GM20431 (cell line): ENCODE results near the gene CAPZA2.

ENCODE experiments used
- in situ Hi-C: fragments of 300-500 bp; cut with MseI, MboI; formaldehyde crosslinking; loops from one replicate; pipeline ENCODE4 v1.15.0; 2020; ENCODE audit warnings: low sequenced_read_pairs; ENCODE audit not compliant: unreplicated experiment

CAPZA2 gene

DNA sequence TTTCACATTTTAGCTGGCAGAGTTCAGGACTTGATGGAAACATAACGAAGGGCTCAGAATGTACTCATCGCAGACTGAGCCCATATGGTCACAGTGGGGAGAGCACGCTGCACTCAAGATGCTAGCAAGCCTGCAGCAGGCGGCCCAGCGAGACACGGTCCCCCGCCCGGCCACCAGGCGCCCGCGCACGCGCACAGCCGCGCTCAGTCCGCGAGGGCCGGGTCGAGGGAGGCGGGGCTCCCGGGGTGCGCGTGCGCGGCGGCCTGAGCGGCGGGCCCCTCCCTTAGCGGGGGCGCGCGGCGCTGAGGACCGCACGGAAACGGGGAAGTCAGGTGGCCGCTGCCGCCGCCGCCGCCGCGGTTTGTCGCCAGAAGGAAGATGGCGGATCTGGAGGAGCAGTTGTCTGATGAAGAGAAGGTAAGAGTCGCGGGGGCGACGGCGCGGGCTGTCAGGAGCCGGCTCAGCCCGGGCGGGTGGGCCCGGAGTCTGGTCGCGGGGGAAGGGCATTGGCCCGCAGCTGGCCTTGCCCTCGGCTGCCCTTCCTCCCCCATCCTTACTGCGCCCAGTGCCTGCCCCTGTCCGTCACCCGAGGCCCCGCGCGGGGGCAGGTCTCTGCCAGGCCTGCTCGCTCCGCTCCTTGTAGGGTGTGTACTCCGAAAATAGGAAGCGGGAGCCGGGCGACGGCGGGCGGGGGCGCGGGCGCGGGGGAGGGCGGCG lies at the start of gene CAPZA2:
TSS of gene CAPZA2 (plus strand) at position 354 of the 717 bp plus-strand sequence. CDS start at position 379, 25 bp downstream.
- in situ Hi-C loops: no loop called here

DNA sequence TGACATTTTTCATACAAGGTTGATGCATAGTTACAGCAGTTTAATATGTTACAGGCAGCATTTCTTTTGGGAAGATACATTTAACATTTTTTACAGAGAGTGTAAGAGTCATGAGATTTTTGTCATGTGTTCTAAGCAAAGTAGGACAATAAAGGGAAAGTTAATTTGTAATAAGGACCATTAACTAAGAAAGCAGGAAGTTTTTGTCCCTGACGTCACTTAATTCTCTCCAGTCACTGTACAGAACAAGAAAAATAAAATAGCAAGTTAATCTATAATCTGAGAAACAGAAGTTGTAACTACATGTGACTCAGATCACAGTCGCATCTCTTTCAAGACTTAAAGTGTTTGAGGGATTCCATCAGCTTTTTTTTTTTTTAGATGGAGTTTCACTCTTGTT lies 49.5 kb upstream of the CAPZA2 start:
- in situ Hi-C loops: loop anchor here (10.0 to 25.0 kb wide), 2 partner anchors 218 to 551 kb away; no protein-coding TSS in a partner anchor

DNA sequence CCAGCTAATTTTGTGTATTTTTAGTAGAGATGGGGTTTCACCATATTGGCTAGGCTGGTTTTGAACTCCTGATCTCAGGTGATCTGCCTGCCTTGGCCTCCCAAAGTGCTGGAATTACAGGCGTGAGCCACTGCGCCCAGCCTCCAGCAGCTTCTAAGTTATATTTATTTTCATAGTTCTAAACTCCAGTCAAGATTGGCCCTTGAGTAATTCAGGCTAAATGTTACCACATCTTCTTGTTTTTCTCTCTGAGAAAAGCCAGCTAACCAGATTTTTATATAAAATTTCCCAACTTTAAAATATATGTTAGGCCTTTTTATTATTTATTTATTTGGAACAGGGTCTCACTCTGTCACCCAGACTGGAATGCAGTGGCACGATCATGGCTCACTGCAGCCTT lies 49.0 kb upstream of the CAPZA2 start:
- in situ Hi-C loops: loop anchor here (10.0 to 25.0 kb wide), 2 partner anchors 219 to 551 kb away; no protein-coding TSS in a partner anchor

DNA sequence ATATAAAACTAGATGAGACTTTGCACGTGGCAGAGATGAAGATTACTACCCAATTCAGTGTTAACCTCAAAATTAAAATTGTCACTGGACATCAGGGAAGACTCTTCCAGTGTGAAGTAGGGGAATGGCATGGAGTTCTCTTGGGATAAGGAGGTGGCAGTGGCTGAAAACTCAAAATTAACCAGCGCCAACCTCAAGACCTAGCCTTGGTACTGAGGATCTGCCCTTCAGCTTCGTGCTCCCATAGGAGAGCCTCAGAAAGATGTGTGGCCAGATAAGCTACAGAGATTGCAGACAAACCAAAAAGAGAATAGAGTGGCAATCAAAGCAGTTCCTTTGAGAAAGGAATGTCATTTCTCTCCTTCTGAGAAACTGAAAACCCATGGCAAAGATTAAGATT lies 47.3 kb upstream of the CAPZA2 start:
- in situ Hi-C loops: loop anchor here (10.0 to 25.0 kb wide), 2 partner anchors 220 to 553 kb away; no protein-coding TSS in a partner anchor

DNA sequence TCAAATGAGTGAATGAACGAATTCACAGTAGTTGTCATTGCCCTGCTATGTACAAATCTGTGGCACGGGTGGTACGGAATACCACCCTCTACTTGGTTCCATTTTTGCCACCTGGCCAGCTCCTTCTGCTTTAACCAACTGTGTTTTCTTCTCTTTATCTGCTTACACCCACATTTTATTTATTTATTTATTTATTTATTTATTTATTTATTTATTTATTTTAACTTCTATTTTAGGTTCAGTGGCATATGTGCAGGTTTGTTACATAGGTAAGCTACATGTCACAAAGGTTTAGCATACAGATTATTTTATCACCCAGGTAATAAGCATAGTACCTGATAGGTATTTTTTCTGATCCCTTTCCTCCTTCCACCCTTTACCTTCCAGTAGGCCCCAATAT lies 42.2 kb upstream of the CAPZA2 start:
- in situ Hi-C loops: loop anchor here (25.0 kb wide), 1 partner anchor 558 kb away; no protein-coding TSS in a partner anchor

DNA sequence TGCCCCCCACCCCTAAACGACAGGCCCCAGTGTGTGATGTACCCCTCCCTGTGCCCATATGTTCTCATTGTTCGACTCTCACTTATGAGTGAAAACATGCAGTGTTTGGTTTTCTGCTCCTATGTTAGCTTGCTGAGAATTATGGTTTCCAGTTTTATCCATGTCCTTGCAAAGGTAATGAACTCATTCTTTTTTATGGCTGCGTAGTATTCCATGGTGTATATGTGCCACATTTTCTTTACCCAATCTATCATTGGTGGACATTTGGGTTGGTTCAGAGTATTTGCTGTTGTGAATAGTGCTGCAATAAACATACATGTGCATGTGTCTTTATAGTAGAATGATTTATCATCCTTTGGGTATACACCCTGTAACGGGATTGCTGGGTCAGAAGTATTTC lies 40.7 kb upstream of the CAPZA2 start:
- in situ Hi-C loops: loop anchor here (25.0 kb wide), 1 partner anchor 559 kb away; no protein-coding TSS in a partner anchor

DNA sequence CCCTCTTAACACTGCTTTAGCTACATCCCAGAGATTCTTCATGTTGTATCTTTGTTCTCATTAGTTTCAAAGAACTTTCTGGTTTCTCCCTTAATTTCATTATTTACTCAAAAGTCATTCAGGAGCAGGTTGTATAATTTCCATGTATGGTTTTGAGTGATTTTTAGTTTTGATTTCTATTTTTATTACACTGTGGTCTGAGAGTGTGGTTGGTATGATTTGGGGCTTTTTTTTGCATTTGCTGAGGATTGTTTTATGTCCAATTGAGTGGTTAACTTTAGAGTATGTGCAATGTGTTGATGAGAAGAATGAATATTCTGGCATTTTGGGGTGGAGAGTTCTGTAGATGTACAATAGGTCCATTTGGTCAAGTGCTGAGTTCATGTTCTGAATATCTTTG lies 37.9 kb upstream of the CAPZA2 start:
- in situ Hi-C loops: loop anchor here (25.0 kb wide), 1 partner anchor 562 kb away; no protein-coding TSS in a partner anchor

DNA sequence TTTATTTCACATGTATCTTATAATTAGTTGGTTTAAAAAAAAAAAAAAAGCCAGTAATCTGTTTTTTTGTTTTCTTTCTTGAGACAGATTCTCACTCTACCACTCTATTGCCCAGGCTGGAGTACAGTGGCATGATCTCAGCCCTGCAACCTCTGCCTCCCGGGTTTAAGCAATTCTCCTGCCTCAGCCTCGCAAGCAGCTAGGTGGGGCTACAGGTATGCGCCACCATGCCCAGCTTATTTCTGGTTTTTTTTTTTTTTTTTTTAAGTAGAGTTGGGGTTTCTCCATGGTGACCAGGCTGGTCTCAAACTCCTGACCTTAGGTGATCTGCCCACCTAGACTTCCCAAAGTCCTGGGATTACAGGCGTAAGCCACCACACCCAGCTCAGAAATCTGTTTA lies 34.1 kb upstream of the CAPZA2 start:
- in situ Hi-C loops: no loop called here

DNA sequence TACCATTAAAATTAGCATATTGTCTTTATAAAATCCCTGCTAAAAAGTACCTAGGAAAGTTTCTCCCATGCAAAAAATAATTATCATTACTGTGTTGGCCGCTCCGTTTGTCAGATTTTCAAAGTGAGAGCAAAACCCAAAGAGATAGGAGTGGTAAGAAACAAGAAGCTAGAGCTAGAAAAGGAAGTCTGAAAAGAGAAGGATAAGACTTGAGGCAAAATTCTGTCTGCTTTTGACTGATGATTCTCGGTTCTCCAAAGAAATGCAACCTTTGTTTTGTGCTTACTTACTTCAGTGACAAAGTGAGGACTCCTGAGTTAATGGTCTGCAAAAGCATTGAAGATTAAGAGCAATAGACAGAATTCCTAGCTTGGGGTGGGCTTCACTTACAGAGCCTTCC lies 33.3 kb upstream of the CAPZA2 start:
- in situ Hi-C loops: no loop called here

DNA sequence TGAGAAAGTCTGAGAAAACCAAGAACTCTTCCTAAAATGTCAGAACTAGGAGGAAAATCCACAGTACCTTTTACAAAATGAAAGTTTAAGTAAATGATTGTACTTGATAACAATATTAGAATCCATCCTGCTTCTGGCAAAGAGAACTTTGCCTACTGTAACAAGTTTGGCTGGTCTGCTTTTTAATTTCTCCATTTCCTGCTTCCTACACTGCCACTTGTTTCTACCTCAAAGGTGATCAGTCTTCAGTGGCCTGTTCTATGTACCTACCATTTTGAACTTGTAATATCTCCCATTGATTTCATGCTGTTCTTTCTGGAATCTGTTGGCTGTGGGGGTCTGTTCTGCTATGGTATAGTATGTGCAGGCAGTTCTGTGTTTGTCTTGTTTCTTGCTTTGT lies 32.9 kb upstream of the CAPZA2 start:
- in situ Hi-C loops: no loop called here

DNA sequence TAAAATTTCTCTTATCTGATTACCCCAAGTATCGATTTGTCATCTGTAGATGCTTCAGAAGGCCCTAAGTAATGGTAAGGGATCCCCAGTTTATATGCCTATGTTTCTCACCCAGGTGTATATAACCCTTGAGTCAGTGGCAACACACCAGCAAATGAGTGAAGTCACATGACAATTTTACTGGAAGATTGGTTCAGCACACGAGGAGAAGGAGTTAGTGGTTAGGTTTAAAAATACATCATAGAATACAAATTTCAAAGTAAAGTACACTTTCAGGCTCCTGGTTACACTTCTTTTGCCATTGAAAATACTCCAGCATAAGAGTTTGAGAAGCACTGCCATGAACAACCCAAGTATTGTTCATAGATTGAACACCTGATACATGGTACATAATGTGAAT lies 29.7 kb upstream of the CAPZA2 start:
- in situ Hi-C loops: no loop called here

DNA sequence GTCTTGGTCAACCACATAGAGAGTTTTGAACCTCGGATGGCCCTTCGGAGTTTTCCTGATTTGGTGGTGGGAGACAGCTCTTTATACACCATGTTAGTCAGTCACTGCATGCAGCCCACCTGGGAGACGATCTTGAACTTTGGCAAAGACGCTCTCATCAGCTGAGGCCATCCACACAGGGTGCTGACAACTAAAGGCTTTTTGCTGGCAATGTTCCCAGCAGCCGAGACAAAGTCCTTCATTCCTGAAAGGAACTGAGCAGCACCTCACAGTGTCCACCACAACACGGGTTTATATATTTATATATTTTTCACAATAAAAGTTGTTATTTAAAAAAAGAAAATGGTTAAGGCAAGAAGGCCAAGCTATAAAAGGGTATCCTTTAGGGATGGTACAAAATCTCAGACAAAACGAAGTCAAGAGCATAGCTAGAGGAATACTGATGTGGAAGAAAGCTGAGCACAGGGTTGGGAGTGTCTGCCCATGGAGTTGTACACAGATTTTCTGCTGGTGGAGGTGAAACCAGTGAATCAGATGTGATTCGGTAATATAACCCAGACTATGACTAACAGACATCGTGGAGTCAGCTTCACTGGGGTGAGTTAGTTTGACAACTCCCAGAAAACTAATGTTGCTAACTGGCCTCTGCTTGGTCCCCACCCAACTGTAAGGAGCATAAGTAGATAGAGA lies 27.4 kb upstream of the CAPZA2 start:
- in situ Hi-C loops: no loop called here

DNA sequence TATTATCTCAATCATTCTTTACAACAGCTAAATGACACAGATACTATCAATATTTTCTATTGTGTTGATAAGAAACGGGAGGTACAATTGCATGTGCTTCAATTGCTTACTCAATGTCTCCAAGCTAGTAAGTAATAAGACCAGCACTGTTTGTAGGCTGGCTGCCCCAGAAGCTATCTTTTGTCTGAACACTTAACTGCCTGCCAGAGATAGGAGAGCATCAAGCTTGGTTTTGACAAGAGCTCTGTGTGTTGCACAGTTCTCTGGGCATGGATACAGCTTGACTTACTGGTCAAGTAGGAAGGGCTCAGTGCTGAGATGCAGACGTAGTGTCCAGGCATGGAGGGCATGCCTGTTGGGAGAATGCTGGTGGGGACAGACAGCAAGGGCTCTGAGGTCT lies 26.3 kb upstream of the CAPZA2 start:
- in situ Hi-C loops: no loop called here

DNA sequence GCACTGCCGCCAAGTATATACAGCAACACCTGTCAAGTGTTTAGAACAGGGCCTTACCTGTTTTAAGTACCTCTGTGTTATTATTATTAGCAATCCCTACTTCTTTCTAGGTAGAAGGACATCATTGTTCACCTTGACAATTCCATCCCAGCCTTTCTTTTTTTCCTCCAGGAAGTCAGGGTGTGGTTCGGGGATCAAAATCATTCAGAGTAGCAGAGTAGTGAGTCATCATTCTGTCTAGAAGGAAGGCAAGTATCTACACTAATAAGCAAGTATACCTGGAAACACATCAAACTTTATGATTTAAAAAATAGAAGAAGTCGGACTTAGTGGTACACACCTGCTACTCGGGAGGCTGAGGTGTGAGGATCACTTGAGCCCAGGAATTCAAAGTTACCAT lies 25.5 kb upstream of the CAPZA2 start:
- in situ Hi-C loops: no loop called here

DNA sequence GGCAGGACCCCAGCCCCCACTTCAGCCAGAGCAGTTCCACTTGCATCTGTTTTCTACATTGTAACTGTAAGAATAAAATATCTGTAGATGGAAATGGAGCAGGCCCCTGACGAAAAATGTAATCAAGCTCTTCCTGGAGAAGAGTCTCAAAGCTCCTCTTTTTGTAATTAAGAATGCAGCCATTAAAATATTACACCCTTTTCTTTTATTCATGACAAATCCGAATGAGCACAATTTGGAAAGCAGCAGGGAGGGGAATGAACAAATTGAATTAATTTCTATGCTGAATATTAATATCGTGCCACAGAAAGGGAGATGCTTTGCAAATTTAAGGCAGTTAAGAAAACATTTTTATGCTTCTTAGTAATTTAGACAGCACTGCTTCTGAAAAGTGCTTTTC lies 24.8 kb upstream of the CAPZA2 start:
- in situ Hi-C loops: no loop called here

DNA sequence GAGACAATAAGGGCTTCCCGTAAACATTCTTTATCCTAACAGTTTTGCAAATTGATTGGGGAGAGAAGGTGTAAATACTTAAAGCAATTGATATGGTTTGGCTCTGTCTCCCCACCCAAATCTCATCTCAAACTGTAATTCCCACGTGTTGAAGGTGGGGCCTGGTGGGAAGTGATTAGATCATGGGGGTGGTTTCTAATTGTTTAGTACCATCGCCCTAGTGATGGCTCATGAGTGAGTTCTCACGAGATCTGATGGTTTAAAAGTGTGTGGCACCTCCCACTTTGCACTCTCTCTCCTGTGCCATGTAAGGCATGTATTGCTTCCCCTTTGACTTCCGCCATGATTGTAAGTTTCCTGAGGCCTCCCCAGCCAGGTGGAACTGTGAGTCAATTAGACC lies 22.1 kb upstream of the CAPZA2 start:
- in situ Hi-C loops: no loop called here

DNA sequence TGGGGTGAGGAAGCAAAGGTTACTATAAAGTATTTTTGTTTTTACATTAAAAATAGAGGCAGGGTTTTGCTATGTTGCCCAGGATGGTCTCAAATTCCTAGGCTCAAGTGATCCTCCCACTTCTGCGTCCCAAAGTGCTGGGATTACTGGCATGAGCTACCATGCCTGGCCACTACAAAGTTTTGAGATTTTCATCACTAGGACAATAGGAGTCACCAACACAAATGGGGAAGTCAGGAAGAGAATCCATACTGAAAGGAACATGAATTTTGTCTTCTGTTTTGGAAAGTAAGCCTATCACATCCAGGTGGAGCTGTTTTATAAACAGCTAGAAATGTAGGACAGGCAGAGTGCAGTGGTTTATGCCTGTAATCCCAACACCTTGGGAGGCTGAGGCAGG lies 20.0 kb upstream of the CAPZA2 start:
- in situ Hi-C loops: no loop called here

DNA sequence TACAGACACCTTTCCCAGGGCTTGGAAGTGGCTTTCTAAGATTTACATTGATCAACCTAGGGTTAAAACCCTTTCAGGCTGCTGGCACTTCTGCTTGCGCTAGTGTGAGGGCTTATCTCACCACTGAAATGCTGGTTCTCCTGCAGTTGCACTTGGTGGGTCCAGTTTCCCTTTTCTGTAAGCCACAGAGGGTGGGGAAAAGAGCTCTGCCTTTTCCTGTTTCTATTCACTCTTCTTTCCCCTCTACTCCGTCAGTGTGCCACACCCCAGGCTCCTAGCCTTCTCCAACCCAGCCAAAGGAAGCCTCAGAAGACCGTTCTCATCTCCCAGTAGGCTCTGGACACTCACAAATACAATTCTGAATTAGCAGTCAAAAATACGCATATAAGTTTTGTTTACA lies 19.0 kb upstream of the CAPZA2 start:
- in situ Hi-C loops: no loop called here

DNA sequence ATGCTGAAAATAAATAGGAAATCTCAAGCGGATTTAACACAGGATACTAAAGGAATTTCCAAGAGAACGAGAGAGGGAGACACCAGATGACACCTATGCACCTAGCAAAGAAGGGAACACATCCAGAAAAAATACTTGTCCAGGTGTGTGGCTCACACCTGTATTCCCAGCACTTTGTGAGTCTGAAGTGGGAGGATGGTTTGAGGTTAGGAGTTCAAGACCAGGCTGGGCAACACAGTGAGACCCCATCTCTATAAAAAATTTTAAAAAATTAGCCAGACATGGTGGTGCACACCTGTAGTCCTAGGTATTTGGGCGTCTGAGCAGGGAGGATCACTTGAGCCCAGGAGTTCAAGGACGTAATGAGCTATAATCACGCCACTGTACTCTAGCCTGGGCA lies 11.2 kb upstream of the CAPZA2 start:
- in situ Hi-C loops: no loop called here

DNA sequence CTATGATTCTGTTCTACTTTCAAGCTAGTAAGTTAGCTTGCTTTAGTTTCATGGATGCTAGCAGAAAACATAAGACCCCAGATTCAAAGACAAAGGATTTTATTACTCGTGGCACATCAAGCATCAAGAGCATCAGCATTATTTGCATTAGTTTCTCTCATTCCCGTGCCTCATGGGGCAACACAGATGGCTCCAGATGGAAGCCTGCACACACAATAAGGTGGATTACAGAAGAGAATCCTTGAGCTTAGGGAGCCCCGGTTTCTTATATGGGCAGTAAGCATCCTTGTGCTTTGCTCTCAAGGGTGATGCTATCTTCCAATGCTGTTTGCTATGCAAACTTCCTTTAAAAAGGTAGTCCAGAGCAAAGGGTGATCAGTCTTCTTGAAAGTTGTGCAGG lies 10.7 kb upstream of the CAPZA2 start:
- in situ Hi-C loops: no loop called here

DNA sequence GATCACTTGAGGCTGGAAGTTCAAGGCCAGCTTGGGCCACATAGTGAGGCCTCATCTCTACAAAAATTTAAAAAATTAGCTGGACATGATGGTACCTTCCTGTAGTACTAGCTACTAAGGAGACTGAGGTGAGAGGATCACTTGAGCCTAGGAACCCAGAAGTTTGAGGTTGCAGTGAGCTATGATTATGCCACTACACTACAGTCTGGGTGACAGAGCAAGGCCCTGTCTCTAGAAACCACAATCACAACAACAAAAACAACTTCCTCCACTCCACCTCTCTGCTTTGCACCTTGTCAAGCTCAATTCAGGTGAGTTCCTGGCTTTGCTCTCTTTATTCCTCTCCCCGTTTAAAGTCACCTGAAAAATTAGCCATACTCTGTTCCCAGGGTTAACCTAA lies 8.3 kb upstream of the CAPZA2 start:
- in situ Hi-C loops: no loop called here
